ENCODE data around the gene MTUS2.
"Not testable (repeated sequence)": the region's sequence is repeated elsewhere in the genome, so short reads cannot be mapped to it uniquely, and the experiment has no call there.

Gene MTUS2

GRCh38 chr13:29339386-29340272, 519.5 kb downstream of the MTUS2 start:
- DNase-seq: no peak

- not testable (repeated sequence) for DNase-seq
These were observed 525.9 kb downstream of the MTUS2 start for GRCh38 chr13:29345860-29346582.

GRCh38 chr13:29355029-29355428, 534.9 kb downstream of the MTUS2 start:
- DNase-seq: no peak

- no peak for DNase-seq
These were observed 539.0 kb downstream of the MTUS2 start for GRCh38 chr13:29359181-29359580.

- DNase-seq: no peak
These were observed 541.6 kb downstream of the MTUS2 start for GRCh38 chr13:29361716-29362115.

- peak; percentile 20 to 23 for DNase-seq
These were observed 542.9 kb downstream of the MTUS2 start for GRCh38 chr13:29362849-29363604.

- DNase-seq: no peak
These were observed 549.1 kb downstream of the MTUS2 start for GRCh38 chr13:29369060-29369743.

- DNase-seq: no peak
These were observed 559.1 kb downstream of the MTUS2 start for GRCh38 chr13:29379281-29379680.

GRCh38 chr13:29379865-29380264, 559.7 kb downstream of the MTUS2 start:
- no peak for DNase-seq

GRCh38 chr13:29382021-29382420, 561.9 kb downstream of the MTUS2 start:
- DNase-seq: no peak

GRCh38 chr13:29383476-29383875, 563.3 kb downstream of the MTUS2 start:
- DNase-seq: no peak

GRCh38 chr13:29384466-29384865, 564.3 kb downstream of the MTUS2 start:
- DNase-seq: no peak

- no peak for DNase-seq
These were observed 564.7 kb downstream of the MTUS2 start for GRCh38 chr13:29384871-29385270.

- no peak for DNase-seq
These were observed 566.1 kb downstream of the MTUS2 start for GRCh38 chr13:29386246-29386645.

GRCh38 chr13:29390598-29390997, 570.5 kb downstream of the MTUS2 start:
- not testable (repeated sequence) for DNase-seq

- DNase-seq: no peak
These were observed 576.3 kb downstream of the MTUS2 start for GRCh38 chr13:29396446-29396845.

GRCh38 chr13:29397265-29397664, 577.1 kb downstream of the MTUS2 start:
- DNase-seq: no peak

GRCh38 chr13:29402166-29402636, 582.1 kb downstream of the MTUS2 start:
- DNase-seq: no peak

- no peak for DNase-seq
These were observed 585.3 kb downstream of the MTUS2 start for GRCh38 chr13:29405401-29405800.

GRCh38 chr13:29411481-29411880, 591.3 kb downstream of the MTUS2 start:
- no peak for DNase-seq

- DNase-seq: no peak
These were observed 597.9 kb downstream of the MTUS2 start for GRCh38 chr13:29418026-29418425.

GRCh38 chr13:29421118-29421517, 601.0 kb downstream of the MTUS2 start:
- no peak for DNase-seq

GRCh38 chr13:29422015-29422414, 601.9 kb downstream of the MTUS2 start:
- no peak for DNase-seq

Data from activated CD4-positive, alpha-beta T cell treated with anti-CD3 and anti-CD28 coated beads for 4 hours (primary cell).